HT1080 (cell line): ENCODE measurements around the gene IRAK3. TPM values are rescaled to one million over a fixed set of nuclear protein-coding genes. Genes with fewer than 3 reads are reported as not detected.
"Not testable (repeated sequence)": the region's sequence is repeated elsewhere in the genome, so short reads cannot be mapped to it uniquely, and the experiment has no call there.

ENCODE experiments used
- DNase-seq: peaks from one replicate; pipeline ENCODE4 v3.0.0-alpha.2; 2015; ENCODE audit warnings: low read depth
- total RNA-seq: library from RNA; depleted of rRNA; stranded (reverse); fragments of >200 nt; shearing (Covaris generic); gene quantifications from 2 replicates; pipeline ENCODE4 v1.2.3, GENCODE V29; 2014

IRAK3 gene
- total RNA-seq, 1 experiment from 2014 or later = 0.03 TPM

- no peak for DNase-seq
Observed at GRCh38 chr12:66258011-66258410, 69.0 kb downstream of the IRAK3 start.

DNA sequence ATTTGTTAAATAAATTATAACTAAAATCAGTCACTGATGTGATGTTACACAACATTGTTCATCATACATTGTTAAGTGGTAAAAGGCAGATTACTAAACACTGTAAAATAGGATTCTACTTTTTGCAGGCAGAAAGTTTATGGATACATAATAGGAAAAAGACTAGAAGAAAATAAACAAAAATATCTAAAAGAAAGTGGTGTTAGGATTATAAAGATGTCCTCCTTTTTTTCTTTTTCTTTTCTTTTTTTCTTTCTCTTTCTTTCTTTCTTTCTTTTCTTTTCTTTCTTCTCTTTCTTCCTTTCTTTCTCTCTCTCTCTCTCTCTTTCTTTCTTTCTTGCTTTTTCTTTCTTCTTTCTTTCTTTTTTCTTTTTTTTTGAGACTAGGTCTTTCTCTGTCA lies 73.7 kb downstream of the IRAK3 start:
- DNase-seq = no peak

DNA sequence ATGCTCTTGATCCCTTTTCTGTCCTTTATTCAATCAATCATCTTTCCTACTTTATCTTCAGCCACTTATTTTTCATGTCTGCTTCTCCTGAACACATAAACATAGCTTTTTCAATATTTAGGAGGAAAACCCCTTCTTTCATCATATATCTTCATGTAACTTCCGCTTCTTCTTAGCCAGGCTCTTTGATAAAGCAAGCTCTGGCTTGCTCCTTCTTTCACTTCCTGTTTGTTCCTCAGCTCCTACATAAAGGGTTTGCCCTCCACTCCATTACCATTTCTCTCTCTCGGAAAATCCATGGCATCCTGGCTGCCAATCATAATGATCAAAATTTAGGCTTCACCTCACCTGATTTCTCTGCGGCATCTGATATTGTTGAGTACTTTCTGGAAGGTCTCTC lies 79.5 kb downstream of the IRAK3 start:
- no peak for DNase-seq

DNA sequence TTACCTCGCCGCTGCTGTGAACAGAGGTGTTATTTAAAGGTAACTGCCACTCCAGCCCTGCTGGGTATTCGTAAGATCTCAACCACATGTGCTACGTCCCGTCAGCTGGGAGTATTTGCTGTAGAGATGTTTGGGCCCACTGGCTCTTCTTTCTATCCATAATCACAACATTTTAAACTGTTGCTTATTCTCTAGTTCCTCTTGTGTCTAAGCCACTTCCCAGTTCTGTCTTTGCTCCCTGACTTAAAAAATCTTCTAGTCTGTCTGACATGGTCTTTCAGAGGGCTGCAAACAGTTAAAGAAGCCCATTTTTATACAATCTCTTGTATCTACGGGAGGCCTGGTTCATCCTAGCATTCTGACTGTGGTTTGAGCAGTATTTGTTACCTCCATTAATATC lies 80.1 kb downstream of the IRAK3 start:
- DNase-seq = no peak

- peak; percentile 51 for DNase-seq
Observed at GRCh38 chr12:66269757-66270383, 80.9 kb downstream of the IRAK3 start.

DNA sequence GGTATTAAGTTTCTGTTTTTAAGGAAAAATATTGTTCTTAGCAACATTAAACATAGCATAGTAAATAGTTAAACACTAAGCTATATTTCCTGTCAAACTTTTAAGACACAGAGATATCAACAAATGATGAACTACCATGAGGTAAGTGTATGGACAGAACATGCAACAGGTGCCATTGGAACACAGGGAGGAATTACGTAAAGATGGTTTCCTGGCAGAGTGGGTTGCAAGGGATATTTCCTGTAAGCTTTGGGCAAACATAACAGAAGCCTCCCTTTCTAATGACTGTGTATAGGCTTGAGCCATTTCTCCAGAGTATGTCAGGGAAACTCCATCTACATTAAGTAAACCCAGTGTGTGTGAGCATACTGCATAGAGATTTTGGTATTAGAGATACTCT lies 81.6 kb downstream of the IRAK3 start:
- no peak for DNase-seq

DNA sequence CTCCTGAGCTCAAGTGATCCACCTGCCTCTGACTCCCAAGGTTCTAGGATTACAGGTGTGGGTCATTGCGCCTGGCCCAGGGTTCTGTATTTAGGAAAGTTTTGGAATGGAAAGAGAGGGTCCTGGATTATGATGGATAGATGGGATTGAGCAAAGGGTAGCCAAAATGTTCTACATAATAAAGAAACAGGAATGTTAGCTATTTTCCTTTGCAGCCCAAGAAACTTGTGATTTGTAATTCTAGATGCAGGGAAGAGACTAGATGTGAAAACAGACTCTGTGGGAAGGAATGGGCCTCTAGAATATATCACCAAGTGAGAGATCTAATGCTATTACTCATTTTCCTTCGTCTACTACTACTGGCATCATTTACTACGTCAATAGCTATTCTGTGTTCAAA lies 83.6 kb downstream of the IRAK3 start:
- no peak for DNase-seq

DNA sequence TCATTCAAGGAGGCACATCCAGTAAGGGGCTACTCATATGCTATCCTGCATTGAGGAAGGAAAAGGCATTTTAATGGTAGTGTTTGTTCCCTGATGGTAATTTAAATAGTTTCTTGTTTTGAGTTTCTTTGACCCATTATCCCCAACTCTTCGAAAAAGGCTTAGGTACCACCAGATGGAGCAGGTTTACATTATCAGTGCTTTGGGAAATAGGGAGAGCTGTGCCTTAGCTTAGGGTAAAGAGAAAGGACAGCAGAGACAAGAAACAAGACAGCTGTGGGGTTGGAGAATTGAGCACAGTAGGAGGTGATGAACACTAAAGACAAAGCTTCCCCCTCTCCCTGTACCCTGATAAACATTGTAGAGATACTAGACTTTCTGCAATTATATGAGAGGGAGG lies 84.1 kb downstream of the IRAK3 start:
- DNase-seq = no peak

DNA sequence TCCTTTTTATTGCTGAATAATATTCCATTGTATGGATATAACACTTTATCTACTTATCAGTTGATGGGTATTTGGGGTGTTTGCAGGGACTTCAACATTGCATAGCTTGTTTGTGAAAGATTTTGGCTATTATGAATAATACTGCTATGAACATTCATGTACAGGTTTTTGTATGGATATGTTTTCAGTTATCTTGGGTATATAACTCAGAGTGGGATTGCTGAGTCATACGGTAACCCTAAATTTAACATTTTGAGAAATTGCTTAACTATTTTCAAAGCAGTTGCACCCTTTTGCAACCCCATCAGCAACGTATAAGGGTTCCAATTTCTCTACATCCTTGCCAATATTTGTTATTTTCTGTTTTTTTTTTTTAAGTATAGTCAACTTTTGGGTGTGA lies 86.0 kb downstream of the IRAK3 start:
- DNase-seq = no peak

DNA sequence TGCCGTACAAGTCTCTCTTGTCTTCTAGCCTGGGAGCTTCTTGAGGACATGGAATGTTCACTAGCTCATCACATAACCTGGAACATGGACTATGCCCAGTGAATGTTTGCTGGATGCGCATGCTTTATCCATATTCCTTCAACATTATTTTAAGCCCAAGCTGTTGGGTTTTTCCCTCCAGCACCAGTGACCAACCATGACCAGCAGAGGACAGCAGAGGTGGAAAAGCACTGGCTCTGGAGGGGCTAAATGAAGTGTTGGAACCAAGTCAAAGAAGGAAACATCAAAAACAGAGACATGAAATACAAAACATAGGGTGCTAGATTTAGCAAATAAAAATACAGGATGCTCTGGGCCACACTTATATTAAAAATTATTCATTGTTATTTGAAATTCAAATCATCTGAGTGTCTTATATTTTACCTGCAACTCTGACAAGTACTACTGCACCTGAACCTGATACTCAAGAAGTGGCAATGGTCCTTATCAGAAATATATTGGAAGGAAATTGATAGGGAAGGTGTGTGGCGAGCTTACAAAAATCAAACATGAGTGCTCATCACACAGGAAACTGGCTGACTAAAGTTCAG lies 90.2 kb downstream of the IRAK3 start:
- DNase-seq = peak; percentile 24

DNA sequence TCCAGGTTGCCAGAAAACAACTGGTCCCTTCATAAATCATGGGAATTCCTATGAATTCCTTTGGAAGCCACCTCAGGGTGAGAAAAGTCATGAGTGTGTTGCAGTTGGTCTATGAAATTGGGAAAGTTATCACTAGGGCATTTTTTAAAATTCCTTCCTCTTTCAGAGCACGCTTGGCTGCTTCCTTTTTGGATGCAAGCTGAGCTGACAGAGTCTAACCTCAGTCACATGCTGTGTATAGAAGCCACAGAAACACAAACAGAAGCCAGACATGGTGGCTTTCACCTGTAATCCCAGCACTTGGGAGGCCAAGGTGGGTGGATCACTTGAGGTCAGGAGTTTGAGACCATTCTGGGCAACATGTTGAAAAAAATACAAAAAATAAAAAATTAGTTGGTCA lies 91.5 kb downstream of the IRAK3 start:
- DNase-seq = no peak

GRCh38 chr12:66282244-66282643 lies 93.2 kb downstream of the IRAK3 start:
- DNase-seq = no peak

DNA sequence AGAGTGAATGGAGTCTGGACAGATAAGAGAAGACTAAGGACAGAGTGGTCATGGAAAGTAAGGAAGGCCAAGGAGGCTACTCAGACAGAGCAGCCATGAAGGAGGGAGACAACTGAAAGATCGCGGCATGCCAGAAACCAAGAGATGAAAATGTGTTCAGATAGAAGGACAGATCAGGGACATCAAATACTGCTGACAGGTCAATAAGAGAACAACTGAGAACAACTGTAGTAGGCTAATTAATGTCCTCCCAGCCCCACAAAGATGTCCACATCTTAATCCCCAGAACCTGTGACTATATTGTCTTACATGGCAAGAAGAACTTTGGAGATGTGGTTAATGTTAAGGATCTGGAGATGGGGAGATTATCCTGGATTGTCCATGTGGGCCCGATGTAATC lies 98.3 kb downstream of the IRAK3 start:
- DNase-seq = no peak

DNA sequence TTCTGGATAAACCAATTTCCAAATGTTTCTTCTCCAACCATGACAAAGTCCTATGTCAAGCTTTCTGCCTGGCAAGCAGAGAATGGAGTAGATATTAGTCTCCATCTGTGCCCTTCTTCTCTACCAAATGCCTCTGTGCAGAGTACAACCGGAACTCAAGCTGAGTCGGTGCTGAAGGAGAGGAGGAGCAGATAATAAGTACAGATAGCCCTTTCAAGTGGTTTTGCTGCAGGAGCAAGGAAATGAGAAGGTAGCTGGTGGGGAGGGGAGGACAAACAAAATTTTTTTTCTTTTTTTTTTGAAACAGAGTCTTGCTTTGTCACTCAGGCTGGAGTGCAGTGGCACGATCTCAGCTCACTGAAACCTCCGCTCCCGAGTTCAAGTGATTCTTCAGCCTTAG lies 99.1 kb downstream of the IRAK3 start:
- DNase-seq = no peak

DNA sequence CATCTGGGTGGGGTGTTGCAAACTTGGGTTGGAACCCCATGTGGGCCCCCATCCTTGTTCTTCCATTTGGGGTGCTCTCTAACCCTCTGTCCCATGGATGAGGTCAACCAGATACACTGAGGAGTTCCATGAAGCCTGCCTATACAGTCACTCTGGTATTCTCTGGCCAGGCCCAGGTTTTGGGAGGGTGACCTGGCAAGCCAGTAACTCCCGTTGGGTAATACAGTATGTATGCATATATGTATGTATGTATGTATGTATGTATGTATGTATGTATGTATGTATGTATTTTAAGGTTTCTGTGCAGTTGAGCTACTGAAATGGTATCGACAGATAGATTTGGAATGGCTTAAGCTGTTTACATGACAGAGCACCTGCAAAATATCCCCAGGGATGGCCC lies 100.5 kb downstream of the IRAK3 start:
- no peak for DNase-seq

- DNase-seq = no peak
Observed at GRCh38 chr12:66290716-66291200, 101.7 kb downstream of the IRAK3 start.

GRCh38 chr12:66296176-66296683 lies 107.2 kb downstream of the IRAK3 start:
- peak; percentile 13 for DNase-seq

DNA sequence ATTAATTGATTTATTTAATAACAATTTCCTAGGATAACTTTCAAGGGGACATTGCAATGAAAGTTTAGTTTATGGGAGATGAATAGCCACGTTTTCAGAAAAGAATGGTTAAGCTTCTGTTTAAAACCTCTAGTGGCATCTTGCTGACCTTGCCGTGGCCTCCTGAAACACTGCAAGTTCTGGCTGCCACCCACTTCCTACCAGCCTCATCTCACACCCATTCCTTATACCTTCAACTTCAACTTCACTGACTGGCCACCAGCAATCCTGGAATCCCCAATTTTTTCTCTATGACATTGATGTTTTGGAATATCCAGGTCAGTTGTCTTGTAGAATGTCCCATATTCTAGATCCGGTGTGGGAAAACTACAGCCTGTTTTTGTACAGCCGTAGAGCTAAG lies 108.1 kb downstream of the IRAK3 start:
- no peak for DNase-seq

DNA sequence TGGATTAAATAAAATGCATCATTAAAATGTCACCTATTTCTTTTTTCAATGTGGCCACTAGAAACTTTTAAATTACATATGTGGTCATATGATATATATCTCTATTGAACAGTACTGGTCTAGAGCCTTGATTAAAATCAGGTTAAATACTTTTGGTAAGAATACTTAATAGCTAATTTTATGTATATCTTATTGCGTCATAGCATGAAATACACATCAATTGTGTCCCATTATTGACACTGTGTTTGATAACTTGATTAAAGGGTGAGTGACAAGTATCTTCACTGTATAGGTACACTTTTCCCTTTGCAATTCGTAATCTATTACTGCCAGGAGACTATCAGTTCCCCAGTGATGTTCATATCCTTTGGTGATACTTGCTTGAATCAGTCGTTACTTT lies 108.9 kb downstream of the IRAK3 start:
- no peak for DNase-seq

- peak; percentile 85 for DNase-seq
Observed at GRCh38 chr12:66301944-66302826, 113.2 kb downstream of the IRAK3 start, which contains the start of gene HELB. Gene HELB, plus strand, starts transcription at chr12:66302493. Its CDS starts 111 bp downstream, at chr12:66302604.

DNA sequence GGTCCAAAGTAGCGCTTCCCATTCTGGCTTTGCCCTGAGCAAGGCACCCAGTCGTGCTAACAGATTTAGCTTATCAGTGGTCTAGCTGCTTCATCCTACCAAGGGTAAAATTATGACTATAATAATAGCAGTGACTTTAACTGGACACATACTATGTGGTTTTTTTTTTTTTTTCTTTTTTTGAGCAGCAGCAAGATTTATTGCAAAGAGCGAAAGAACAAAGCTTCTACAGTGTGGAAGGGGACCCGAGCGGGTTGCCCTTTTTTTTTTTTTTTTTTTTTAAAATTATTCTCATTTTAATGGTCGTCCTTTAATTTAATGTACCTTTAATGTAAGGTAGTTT lies 113.8 kb downstream of the IRAK3 start:
- no peak for DNase-seq

- DNase-seq = not testable (repeated sequence)
Observed at GRCh38 chr12:66303316-66303804, 114.3 kb downstream of the IRAK3 start.
